Panc1 (cell line): ENCODE data around the gene EXD3.

Experiments used
- CTCF ChIP-seq: fragments of 450-650 bp; IDR thresholded peaks from 2 replicates; pipeline ENCODE4 v1.5.1; 2017; ENCODE audit warnings: mild to moderate bottlenecking
- POLR2AphosphoS5 ChIP-seq: IDR thresholded peaks from 2 replicates; pipeline ENCODE4 v1.6.1; 2012; ENCODE audit warnings: mild to moderate bottlenecking, low read depth, low read length, moderate library complexity
- REST ChIP-seq, 2 experiments: IDR thresholded peaks; 2 replicates each; pipeline ENCODE4 v1.6.1; 2011 to 2012; ENCODE audit warnings: low read depth in 2 of 2, control low read depth in 1 of 2, low read length in 1 of 2, mild to moderate bottlenecking in 1 of 2, moderate library complexity in 1 of 2; ENCODE audit not compliant: insufficient read depth in 1 of 2
- SIN3A ChIP-seq: IDR thresholded peaks from 2 replicates; pipeline ENCODE4 v1.6.1; 2012; ENCODE audit warnings: low read depth, mild to moderate bottlenecking, low read length, moderate library complexity, borderline replicate concordance; ENCODE audit not compliant: insufficient read depth
- TCF7L2 ChIP-seq: IDR thresholded peaks from 2 replicates; pipeline ENCODE4 v1.6.1; 2011; ENCODE audit warnings: mild to moderate bottlenecking, low read depth, low read length, inconsistent platforms

DNA sequence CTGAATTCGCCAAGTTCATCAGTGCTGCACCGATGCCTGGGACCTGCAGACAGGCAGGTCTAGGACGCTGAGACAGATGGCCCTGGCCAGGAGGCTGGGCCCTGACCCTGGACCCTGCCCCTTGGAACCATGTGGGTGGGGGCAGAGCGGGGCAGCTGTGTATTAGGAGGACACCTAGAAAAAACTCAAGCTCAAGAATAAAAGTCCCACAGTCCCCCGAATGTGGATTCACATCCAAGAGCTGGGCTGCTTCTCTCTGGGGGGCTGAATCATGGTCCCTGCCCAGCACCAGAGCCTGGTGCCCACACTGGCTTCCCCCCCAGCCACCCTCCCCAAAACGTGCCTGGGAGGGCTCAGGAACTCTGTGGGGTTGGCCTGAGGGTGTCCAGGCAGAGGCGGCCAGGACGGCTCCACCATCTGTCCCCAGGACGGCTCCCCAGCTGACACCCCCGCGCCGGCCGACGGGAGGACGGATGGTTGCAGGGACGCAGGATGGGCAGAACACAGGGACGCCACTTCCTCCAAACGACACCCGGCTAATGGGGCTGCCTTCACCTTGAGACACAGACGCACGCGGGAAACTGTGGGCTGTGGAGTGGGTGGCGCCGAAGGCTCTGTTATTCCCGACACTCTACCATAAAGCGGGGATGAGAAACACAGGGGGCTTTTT, 34.9 kb downstream of the EXD3 start:
- no peak for TF ChIP-seq SIN3A
- no peak for TF ChIP-seq CTCF
- no peak for TF ChIP-seq REST (IDR thresholded peaks at IDR 0.05; ENCODE audit: insufficient read depth in 1 of 2, low read depth in 2 of 2, low read length in 1 of 2)
- no peak for TF ChIP-seq POLR2AphosphoS5
- no peak for TF ChIP-seq TCF7L2
